Prostate gland (tissue), 2 donors: ENCODE measurements around the gene SRSF3. TPM values are rescaled to one million over a fixed set of nuclear protein-coding genes. Genes with fewer than 3 reads are reported as not detected.
"Not testable (repeated sequence)": the region's sequence is repeated elsewhere in the genome, so short reads cannot be mapped to it uniquely, and the experiment has no call there.

ENCODE experiments used
- DNase-seq: peaks from one replicate; pipeline ENCODE4 v3.0.0-alpha.2; 2019; ENCODE audit warnings: low spot score
- H3K27ac ChIP-seq, 2 donors: fragments of 200-600 bp; sonication (generic); 2 replicates each; pipeline ENCODE4 v1.5.1; 2017 to 2019
- H3K27me3 ChIP-seq: fragments of 200-600 bp; sonication (generic); replicated peaks from 2 replicates; pipeline ENCODE4 v1.5.1; 2019; ENCODE audit not compliant: insufficient read depth
- H3K36me3 ChIP-seq, 2 donors: fragments of 200-600 bp; sonication (generic); 1 replicate in 1 of 2; 2 replicates in 1 of 2; pipeline versions ENCODE4 v1.5.1 to v1.8.1; 2017 to 2019
- H3K4me1 ChIP-seq: fragments of 200-600 bp; sonication (generic); replicated peaks from 2 replicates; pipeline ENCODE4 v1.5.1; 2019
- H3K4me3 ChIP-seq, 2 donors: fragments of 200-600 bp; sonication (generic); 2 replicates each; pipeline ENCODE4 v1.5.1; 2017 to 2019
- H3K9me3 ChIP-seq: fragments of 200-600 bp; sonication (generic); 2 replicates; pipeline ENCODE4 v1.5.1; 2017
- CTCF ChIP-seq, 4 experiments: fragments of 200-600 bp in 2 of 4; fragments of 450-650 bp in 2 of 4; sonication (generic) in 2 of 4; IDR thresholded peaks; 1 replicate in 3 of 4; 2 replicates in 1 of 4; pipeline ENCODE4 v1.5.1; 2016 to 2019; ENCODE audit warnings: antibody characterized with exemption in 4 of 4, mild to moderate bottlenecking in 2 of 4, moderate library complexity in 2 of 4
- POLR2A ChIP-seq: fragments of 450-650 bp; IDR thresholded peaks from one replicate; pipeline ENCODE4 v1.6.1; 2016; ENCODE audit warnings: antibody characterized with exemption, mild to moderate bottlenecking
- POLR2AphosphoS5 ChIP-seq: sonication (generic); formaldehyde crosslinking; IDR thresholded peaks from one replicate; pipeline ENCODE4 v1.6.1; 2017; ENCODE audit warnings: antibody characterized with exemption
- WGBS: methylation state at CpG from one replicate; pipeline ENCODE4 v1.1.5; 2018; 5-methylcytosine and 5-hydroxymethylcytosine counted together
- intact Hi-C: fragments of 100-400 bp; cut with DNase I; formaldehyde crosslinking; loops from one replicate; pipeline ENCODE4 v1.14.2; 2022
- total RNA-seq, 2 donors: library from RNA; depleted of rRNA; stranded (reverse); fragments of >200 nt; gene quantifications; one replicate each; pipeline ENCODE4 v1.1.0, GENCODE V29; 2016

SRSF3 gene
- total RNA-seq, 2 donors from 2014 or later, result 111 to 153 TPM

GRCh38 chr6:36581716-36582115, 12.4 kb upstream of the SRSF3 start:
- H3K27me3 ChIP-seq, result no peaks in the 10 kb centered on the region
- no peaks in the 10 kb centered on the region for H3K36me3 ChIP-seq
- WGBS, result 69% methylated on average over 4 of the region's 4 CpGs
- intact Hi-C loops, result no loop called here
- no peak overlapping the region for H3K27ac ChIP-seq
- no peaks in the 10 kb centered on the region for H3K9me3 ChIP-seq
- no peaks in the 10 kb centered on the region for H3K4me1 ChIP-seq
- no peak overlapping the region for H3K4me3 ChIP-seq
- TF ChIP-seq CTCF (IDR thresholded peaks at IDR 0.05) (no peak), POLR2A (no peak), POLR2AphosphoS5 (no peak)
- DNase-seq, result no peak

GRCh38 chr6:36586606-36587005, 7.6 kb upstream of the SRSF3 start:
- 80% methylated on average over 1 of the region's 1 CpG for WGBS
- no peak for DNase-seq
- Histone ChIP-seq H3K27ac (no peak overlapping the region), H3K4me3 (no peak overlapping the region), H3K9me3 (no peaks in the 10 kb centered on the region), H3K4me1 (no peaks in the 10 kb centered on the region), H3K36me3 (no peaks in the 10 kb centered on the region), H3K27me3 (no peaks in the 10 kb centered on the region)
- intact Hi-C loops, result no loop called here
- TF ChIP-seq POLR2AphosphoS5, result no peak
- no peak for TF ChIP-seq POLR2A
- no peak for TF ChIP-seq CTCF (IDR thresholded peaks at IDR 0.05)

GRCh38 chr6:36589025-36589400, 5.1 kb upstream of the SRSF3 start:
- H3K4me1 ChIP-seq, H3K27ac ChIP-seq, H3K36me3 ChIP-seq, H3K9me3 ChIP-seq, intact Hi-C loops, H3K4me3 ChIP-seq, H3K27me3 ChIP-seq, DNase-seq: not testable (repeated sequence)
- 96% methylated on average over 9 of the region's 9 CpGs for WGBS

- TF ChIP-seq CTCF (IDR thresholded peaks at IDR 0.05), result no peak
- TF ChIP-seq POLR2A, result no peak
- no peak for TF ChIP-seq POLR2AphosphoS5
- Histone ChIP-seq H3K4me1 (no peaks in the 10 kb centered on the region), H3K9me3 (no peaks in the 10 kb centered on the region), H3K27me3 (no peaks in the 10 kb centered on the region), H3K4me3 (no peak overlapping the region), H3K36me3 (no peaks in the 10 kb centered on the region), H3K27ac (no peak overlapping the region)
- WGBS, result 59% methylated on average over 1 of the region's 1 CpG
- no peak for DNase-seq
- intact Hi-C loops, result loop anchor here (5.0 kb wide), 1 partner anchor 148 kb away; the partner anchor contains the start of genes KCTD20 and PXT1
These were observed 3.9 kb upstream of the SRSF3 start for GRCh38 chr6:36590237-36590636.

GRCh38 chr6:36592221-36592655, 1.9 kb upstream of the SRSF3 start:
- Histone ChIP-seq H3K27me3 (no peaks in the 10 kb centered on the region), H3K4me3 (no peak overlapping the region), H3K9me3 (no peaks in the 10 kb centered on the region), H3K4me1 (no peaks in the 10 kb centered on the region), H3K36me3 (peaks cover 0 to 3% of the 10 kb centered on the region in 2 donors), H3K27ac (no peak overlapping the region)
- no peak for TF ChIP-seq CTCF (IDR thresholded peaks at IDR 0.05)
- TF ChIP-seq POLR2AphosphoS5, result no peak
- no peak for TF ChIP-seq POLR2A
- intact Hi-C loops, result loop anchor here (5.0 kb wide), 1 partner anchor 150 kb away; the partner anchor contains the start of genes KCTD20 and PXT1
- 84% methylated on average over 12 of the region's 12 CpGs for WGBS
- no peak for DNase-seq
